ENCODE data around the gene YPEL3.
"Not testable (repeated sequence)": the region's sequence is repeated elsewhere in the genome, so short reads cannot be mapped to it uniquely, and the experiment has no call there.

YPEL3 gene

GRCh38 chr16:30096105-30096861 is at the start of gene YPEL3:
Gene YPEL3, minus strand, starts transcription at chr16:30096213. Its CDS starts 731 bp downstream, at chr16:30095482.
- peak; percentile 79 for DNase-seq

DNA sequence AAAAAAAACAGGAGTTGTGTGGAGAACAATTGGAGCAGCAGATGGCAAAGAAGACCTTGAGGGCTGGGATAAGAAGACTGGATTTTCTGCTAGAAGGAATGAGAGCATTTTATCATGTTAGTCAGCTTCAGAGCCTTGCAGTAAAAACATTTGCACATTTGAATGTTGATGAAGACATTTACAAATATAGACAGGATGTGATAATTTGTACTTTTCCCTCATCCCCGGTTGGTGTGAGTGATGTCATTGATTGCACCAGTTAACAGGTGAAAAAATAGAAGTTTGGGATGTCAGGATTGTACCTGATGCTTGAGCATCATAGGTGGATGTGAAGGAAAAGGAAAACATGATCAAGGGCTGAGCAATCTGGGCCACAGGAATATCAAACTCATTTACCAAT is 49.6 kb upstream of the YPEL3 start:
- DNase-seq = no peak

GRCh38 chr16:30144917-30145316 is 48.9 kb upstream of the YPEL3 start:
- DNase-seq = no peak

DNA sequence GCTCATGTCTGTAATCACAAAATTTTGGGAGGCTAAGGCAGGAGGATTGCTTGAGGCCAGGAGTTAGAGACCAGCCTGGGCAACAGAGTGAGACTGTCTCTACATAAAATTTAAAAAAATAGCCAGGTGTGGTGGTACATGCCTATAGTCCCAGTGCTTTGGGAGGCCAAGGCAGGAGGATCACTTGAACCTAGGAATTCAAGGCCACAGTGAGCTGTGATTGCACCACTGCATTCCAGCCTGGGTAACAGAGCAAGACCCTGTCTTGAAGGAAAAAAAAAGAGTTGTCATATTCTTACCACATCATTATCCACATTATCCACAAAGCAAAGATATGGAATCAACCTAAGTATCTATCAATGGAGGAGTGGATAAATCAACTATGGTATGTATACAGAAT is 48.0 kb upstream of the YPEL3 start:
- DNase-seq = no peak

DNA sequence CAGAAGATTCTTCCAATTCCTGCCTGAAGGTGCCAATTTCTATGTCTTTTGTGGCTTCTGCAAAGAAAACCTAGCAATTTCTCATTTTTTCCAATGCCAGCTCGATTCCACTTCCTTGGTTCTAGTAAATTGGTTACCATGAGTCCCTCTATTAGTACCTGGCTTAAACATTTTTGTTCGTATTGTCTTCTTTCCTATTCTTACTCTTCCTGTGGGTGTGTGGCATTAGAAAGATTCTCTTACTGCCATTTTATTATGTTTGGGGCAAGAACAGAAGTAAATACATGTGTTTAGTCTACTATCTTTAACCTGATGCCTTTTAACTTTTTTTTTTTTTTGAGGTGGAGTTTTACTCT is 47.3 kb upstream of the YPEL3 start:
- no peak for DNase-seq

DNA sequence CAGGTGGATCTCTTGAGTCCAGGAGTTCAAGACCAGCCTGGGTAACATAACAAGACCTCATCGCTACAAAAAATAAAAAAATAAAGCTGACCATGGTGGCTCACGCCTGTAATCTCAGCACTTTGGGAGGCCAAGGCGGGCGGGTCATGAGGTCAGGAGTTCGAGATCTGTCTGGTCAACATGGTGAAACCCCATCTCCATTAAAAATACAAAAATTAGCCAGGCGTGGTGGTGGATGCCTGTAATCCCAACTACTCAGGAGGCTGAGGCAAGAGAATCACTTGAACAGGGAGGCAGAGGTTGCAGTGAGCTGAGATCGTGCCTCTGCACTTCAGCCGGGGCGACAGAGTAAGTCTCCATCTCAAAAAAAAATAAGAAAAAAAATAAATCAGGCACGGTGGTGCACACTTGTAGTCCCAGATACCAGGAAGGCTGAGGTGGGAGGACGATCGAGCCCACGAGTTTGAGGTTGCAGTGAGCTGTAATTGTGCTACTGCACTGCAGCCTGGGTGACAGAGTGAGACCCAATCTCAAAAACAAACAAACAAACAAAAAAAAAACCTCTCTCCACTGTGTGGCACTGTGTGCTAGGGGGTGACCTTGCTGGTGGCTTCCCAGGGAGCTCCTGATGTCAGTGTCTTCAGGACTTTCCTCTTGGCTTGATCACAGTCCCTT is 46.8 kb upstream of the YPEL3 start:
- DNase-seq = no peak

- DNase-seq = no peak
Measured at GRCh38 chr16:30141750-30142149, 45.7 kb upstream of the YPEL3 start.

GRCh38 chr16:30139583-30140481 is 43.8 kb upstream of the YPEL3 start:
- no peak for DNase-seq

- no peak for DNase-seq
Measured at GRCh38 chr16:30137897-30138296, 41.9 kb upstream of the YPEL3 start.

DNA sequence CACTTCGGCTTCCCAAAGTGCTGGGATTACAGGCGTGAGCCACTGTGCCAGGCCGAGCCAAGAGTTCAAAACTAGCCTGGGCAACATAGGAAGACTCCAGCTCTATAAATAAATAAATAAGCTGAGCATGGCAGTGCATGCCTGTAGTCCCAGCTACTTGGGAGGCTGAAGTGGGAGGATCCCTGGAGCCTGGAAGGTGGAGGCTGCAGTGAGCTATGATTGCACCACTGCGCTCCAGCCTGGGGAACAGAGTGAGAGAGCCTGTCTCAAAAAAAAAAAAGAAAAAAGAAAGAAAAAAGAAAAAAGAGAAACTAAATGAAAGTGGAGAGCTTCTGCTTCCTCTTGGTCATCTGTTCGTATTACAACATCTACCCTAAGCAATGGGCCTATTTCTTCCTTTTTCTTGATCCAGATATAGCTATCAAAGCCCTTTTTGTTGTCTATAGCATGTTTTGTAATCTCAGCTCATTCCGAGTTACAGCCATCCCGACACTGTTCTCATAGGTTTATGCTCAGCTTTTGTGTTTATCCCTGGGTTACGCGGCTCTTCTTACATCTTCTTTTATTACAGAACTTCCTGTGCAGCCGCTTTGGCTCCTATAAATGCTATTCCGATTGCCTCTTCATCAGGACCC is 41.1 kb upstream of the YPEL3 start:
- no peak for DNase-seq

- DNase-seq = no peak
Measured at GRCh38 chr16:30132591-30132990, 36.6 kb upstream of the YPEL3 start.

DNA sequence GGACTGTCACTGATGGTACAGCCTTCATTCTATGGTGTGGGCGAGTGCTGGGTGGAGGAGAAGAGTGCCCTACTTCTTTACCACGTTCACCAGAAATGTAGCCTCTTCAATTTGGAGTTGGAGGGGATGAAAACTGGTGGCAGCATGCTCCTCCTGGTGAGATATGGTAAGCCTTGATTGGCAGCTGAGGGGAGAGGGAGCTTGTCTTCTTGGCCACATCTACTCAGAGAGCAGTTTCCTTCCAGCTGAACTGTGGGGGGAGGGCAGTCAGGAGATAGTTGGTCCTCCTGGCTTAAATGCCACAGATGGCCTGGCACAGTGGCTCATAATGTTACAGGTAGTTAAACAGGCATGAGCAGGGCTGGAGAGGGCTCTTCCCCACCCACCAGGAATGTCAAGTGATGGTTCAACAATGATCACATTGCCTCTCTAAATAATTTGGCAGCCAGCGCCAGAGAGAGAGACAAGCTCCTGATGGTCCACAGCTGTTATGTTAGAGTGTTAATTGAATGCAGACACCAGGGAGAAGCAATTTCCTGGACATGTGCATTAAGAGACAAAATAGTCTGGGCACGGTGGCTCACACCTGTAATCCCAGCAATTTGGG is 36.0 kb upstream of the YPEL3 start:
- DNase-seq = no peak

DNA sequence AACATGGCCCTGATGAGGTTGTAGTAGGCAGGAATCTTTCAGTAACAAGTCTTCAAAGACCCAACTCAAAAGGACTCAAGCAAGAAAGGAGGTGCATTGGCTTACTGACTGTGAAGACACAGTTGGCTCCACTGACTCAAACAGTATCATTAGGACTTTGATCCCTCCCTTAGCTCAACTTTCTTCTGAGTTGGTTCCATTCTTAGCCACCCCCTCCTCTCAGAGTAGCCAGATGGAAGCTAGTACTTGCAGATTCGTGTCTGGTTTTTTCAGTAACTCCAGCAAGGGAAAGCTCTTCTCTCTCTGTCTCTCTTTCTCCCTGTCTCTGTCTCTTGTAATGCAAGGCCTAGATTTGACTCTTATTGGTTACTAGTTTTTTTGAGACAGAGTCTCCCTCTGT is 32.0 kb upstream of the YPEL3 start:
- DNase-seq = no peak

DNA sequence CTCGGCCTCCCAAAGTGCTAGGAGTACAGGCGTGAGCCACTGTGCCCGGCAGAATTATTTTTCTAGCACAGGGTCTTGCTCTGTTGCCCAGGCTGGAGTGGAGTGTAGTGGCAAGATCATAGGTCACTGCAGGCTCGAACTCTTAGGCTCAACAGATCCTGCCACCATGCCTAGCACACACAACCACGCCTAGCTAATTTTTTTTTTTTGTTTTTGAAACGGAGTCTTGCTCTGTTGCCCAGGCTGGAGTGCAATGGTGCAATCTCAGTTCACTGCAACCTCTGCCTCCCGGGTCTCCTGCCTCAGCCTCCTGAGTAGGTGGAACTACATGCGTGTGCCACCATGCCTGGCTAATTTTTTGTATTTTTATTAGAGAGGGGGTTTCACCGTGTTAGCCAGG is 29.7 kb upstream of the YPEL3 start:
- DNase-seq = not testable (repeated sequence)

DNA sequence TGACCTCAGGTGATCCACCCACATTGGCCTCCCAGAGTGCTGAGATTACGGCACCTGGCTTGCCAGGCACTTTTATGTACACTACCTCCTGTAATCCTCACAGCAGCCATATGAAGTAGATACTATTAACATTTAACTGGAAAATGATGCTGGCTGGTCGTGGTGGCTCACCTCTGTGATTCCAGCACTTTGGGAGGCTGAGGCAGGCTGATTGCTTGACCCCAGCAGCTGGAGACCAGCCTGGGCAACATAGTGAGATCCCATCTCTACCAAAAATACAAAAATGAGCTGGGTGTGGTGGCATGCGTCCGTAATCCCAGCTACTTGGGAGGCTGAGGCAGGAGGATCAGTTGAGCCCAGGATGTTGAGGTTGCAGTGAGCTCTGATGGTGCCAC is 29.0 kb upstream of the YPEL3 start:
- no peak for DNase-seq

- no peak for DNase-seq
Measured at GRCh38 chr16:30122604-30123160, 26.7 kb upstream of the YPEL3 start.

DNA sequence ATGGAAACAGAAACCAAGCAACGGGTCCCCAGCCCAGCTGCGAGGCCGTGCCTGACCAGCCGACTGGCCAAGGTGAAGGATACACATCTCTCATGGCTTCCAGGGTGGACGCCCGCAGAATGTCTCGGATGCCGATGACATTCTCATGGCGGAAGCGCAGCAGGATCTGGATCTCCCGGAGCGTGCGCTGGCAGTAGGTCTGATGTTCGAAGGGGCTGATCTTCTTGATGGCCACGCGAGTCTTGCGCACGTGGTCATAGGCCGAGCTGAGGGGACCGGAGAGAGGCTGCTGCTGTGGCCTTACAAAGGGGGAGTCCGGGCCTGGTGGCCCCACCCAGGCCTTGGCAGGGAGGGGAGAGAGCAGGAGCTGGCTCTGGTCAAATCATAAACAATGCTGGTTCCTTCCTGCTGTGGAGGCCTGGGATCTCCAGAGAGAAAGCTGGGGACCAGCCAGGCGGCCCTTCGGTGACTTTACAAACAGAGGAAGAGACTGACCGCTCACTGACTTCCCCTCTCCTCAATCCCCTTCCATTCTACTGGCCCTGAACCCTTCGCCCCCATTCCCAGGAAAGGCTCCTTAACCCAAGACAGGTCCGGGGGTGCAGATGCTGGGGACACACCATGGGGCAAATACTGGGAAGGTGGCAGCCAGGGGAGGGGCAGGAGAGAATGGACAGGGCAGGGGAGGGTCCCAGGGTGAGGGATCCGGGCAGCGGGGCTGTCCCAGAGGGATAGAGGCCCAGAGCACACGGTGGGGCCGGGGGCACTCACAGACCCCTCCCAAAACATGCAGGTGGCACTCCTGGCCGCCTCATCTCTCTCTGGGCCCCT is 25.9 kb upstream of the YPEL3 start:
- DNase-seq = no peak

DNA sequence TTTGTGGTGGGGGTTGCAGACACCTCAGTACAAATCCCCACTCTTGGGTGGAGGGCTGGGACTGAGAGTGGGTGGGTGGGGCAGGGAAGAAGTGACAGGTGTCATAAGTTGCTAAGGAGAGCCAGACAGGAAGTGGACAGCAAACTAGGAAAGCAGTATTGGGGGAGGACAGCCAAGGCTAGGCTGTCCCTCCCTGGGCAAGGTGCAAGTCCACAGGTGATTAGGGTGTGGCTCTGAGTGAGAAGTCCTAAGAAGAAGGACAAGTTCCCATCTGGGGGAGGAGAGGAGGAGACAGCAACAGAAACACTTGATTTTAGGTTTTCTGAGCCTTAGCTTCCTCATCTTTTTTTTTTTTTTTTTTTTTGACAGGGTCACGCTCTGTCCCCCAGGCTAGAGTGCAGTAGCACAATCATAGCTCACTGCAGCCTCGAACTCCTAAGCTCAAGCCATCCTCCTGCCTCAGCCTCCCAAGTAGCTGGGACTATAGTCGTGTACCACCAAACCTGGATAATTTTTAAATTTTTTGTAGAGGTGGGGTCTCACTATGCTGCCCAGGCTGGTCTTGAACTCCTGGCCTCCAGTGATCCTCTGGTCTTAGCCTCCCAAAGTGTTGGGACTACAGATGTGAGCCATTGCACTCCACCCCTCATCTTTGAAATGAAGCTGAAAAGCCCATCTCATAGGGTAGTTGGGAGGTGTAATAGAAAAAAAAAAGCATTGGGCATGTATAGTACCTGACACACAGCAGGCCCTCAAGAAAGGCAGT is 24.5 kb upstream of the YPEL3 start:
- DNase-seq = no peak

DNA sequence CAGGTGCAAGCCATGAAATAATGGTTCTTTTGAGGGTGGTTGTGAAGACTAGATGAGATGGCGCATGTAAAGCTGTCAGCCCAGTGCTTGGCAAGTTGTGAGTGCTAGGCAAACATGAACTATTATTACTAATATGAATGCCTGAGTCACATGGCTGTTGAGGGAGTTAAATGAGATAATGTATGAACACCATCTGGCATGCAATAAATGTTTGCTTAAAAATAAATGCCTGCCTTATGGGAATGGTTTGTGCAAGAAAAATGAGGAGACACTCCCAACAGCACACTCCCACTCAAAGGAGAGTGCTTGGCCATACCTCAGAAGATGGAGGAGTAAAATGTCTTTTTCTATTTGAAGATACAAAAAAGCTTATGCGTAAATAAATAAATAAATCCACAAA is 23.4 kb upstream of the YPEL3 start:
- DNase-seq = no peak

GRCh38 chr16:30117768-30118167 is 21.8 kb upstream of the YPEL3 start:
- no peak for DNase-seq

Data from activated CD4-positive, alpha-beta T cell treated with anti-CD3 and anti-CD28 coated beads for 1 hour (primary cell).